HG02798 (cell line): ENCODE measurements around the gene NOL11.
"Not testable (repeated sequence)": the region's sequence is repeated elsewhere in the genome, so short reads cannot be mapped to it uniquely, and the experiment has no call there.

Experiments
- ATAC-seq: cut with Tn5 transposase; IDR thresholded peaks from one replicate; pipeline ENCODE4 v1.9.1; 2021; ENCODE audit warnings: mild to moderate bottlenecking; ENCODE audit not compliant: unreplicated experiment, poor library complexity

Gene NOL11

GRCh38 chr17:67751101-67752074 is 33.7 kb downstream of the NOL11 start:
- ATAC-seq, result no peak

GRCh38 chr17:67752160-67752559 is 34.4 kb downstream of the NOL11 start:
- not testable (repeated sequence) for ATAC-seq

GRCh38 chr17:67753026-67753425 is 35.3 kb downstream of the NOL11 start:
- ATAC-seq, result no peak

- no peak for ATAC-seq
These were observed 36.3 kb downstream of the NOL11 start for GRCh38 chr17:67754001-67754400.

- not testable (repeated sequence) for ATAC-seq
These were observed 37.0 kb downstream of the NOL11 start for GRCh38 chr17:67754686-67755085.

- not testable (repeated sequence) for ATAC-seq
These were observed 39.0 kb downstream of the NOL11 start for GRCh38 chr17:67756766-67757165.

- no peak for ATAC-seq
These were observed 41.8 kb downstream of the NOL11 start for GRCh38 chr17:67759355-67760171.

- ATAC-seq, result no peak
These were observed 47.9 kb downstream of the NOL11 start for GRCh38 chr17:67765623-67766022.

- ATAC-seq, result no peak
These were observed 51.5 kb downstream of the NOL11 start for GRCh38 chr17:67769231-67769630.

GRCh38 chr17:67770539-67770938 is 52.8 kb downstream of the NOL11 start:
- no peak for ATAC-seq

- no peak for ATAC-seq
These were observed 54.9 kb downstream of the NOL11 start for GRCh38 chr17:67772679-67773078.

- ATAC-seq, result no peak
These were observed 55.5 kb downstream of the NOL11 start for GRCh38 chr17:67773246-67773645.

- ATAC-seq, result no peak
These were observed 61.4 kb downstream of the NOL11 start for GRCh38 chr17:67779098-67779672.

- ATAC-seq, result no peak
These were observed 66.8 kb downstream of the NOL11 start for GRCh38 chr17:67784364-67785121.

- ATAC-seq, result no peak
These were observed 67.4 kb downstream of the NOL11 start for GRCh38 chr17:67785122-67785477.

GRCh38 chr17:67785504-67785903 is 67.8 kb downstream of the NOL11 start:
- ATAC-seq, result no peak
